GM06990 (cell line): Measurements from ENCODE around the gene FOXA2.

Experiments used
- DNase-seq: peaks from one replicate; pipeline ENCODE4 v3.0.0-alpha.2; 2011; ENCODE audit not compliant: insufficient read length; ENCODE audit errors: extremely low read depth
- H3K27me3 ChIP-seq: replicated peaks from 2 replicates; pipeline ENCODE4 v1.6.0; 2011; ENCODE audit warnings: low read length; ENCODE audit not compliant: control insufficient read depth, insufficient read depth
- H3K36me3 ChIP-seq: 2 replicates; pipeline ENCODE4 v1.5.1; 2011; ENCODE audit warnings: low read length; ENCODE audit not compliant: control insufficient read depth, insufficient read depth
- H3K4me3 ChIP-seq: replicated peaks from 2 replicates; pipeline ENCODE4 v1.5.1; 2011; ENCODE audit warnings: low read depth, mild to moderate bottlenecking, control low read depth, low read length
- CTCF ChIP-seq: IDR thresholded peaks from 2 replicates; pipeline ENCODE4 v1.5.1; 2011; ENCODE audit warnings: low read length, control low read depth, mild to moderate bottlenecking, inconsistent platforms; ENCODE audit not compliant: insufficient read depth, poor library complexity, severe bottlenecking

The FOXA2 gene

DNA sequence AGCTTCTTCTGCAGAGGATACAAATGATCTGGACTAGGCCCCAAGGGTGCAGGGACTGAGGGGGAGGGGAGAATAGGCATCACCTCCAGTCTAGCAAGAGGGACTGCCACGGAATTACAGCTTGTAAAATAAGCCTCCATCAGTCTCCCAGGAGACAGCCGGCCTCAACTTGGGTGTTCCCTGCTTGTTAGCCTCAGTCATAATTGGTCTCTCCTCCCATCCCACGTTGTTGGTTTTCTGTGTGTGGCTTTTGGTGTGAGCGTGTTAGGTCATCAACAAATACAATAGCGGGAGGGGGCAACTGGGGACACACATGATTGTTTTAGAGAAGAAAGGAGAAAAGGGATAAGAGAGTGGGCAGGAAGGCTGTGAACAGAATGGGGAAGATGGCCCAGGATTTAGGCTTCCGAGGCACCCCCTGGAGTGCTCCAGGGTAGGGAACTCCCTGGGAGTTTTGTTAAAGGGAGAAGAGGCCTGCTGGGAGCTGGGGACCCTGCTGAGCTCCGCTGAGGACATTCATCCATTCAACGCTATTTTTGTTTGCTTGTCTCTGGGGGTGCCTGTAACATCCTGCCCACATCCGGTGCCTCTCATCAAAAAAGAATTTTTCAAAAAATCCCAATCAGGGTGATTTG, 9.2 kb downstream of the FOXA2 start:
- H3K27me3 ChIP-seq, result no peaks in the 10 kb centered on the region; the same call in 1 of the 2 replicates
- H3K4me3 ChIP-seq, result no peak overlapping the region
- peak; percentile 46 for DNase-seq
- no peaks in the 10 kb centered on the region for H3K36me3 ChIP-seq
- no peak for TF ChIP-seq CTCF

- Histone ChIP-seq H3K36me3 (no peaks in the 10 kb centered on the region), H3K4me3 (no peak overlapping the region), H3K27me3 (no peaks in the 10 kb centered on the region; the same call in 1 of the 2 replicates)
- TF ChIP-seq CTCF, result no peak
- DNase-seq, result no peak
These were observed 9.8 kb downstream of the FOXA2 start for GRCh38 chr20:22574545-22575086.

GRCh38 chr20:22572491-22572890, 11.9 kb downstream of the FOXA2 start:
- H3K4me3 ChIP-seq, result no peak overlapping the region
- no peaks in the 10 kb centered on the region; the same call in none of the 2 replicates for H3K27me3 ChIP-seq
- no peak for DNase-seq
- no peak for TF ChIP-seq CTCF
- no peaks in the 10 kb centered on the region for H3K36me3 ChIP-seq

- DNase-seq, result no peak
- TF ChIP-seq CTCF, result no peak
- no peaks in the 10 kb centered on the region for H3K36me3 ChIP-seq
- no peak overlapping the region for H3K4me3 ChIP-seq
- H3K27me3 ChIP-seq, result no peaks in the 10 kb centered on the region; the same call in none of the 2 replicates
These were observed 12.3 kb downstream of the FOXA2 start for GRCh38 chr20:22572023-22572422.

GRCh38 chr20:22569353-22569752, 15.0 kb downstream of the FOXA2 start:
- H3K27me3 ChIP-seq, result no peaks in the 10 kb centered on the region; the same call in none of the 2 replicates
- no peaks in the 10 kb centered on the region for H3K36me3 ChIP-seq
- TF ChIP-seq CTCF, result no peak
- DNase-seq, result no peak
- no peak overlapping the region for H3K4me3 ChIP-seq
